NB4 (cell line): ENCODE measurements around the gene IL7R.
A peak's percentile ranks its signal among the peaks of the same experiment; 100 is the strongest.

Source experiments
- DNase-seq: peaks from one replicate; pipeline ENCODE4 v3.0.0; 2010; ENCODE audit warnings: low read depth
- H3K4me3 ChIP-seq: one replicate; pipeline ENCODE4 v1.5.1; 2011; ENCODE audit warnings: mild to moderate bottlenecking, low read depth, low read length, moderate library complexity
- MYC ChIP-seq: IDR thresholded peaks from 2 replicates; pipeline ENCODE4 v1.6.1; 2011; ENCODE audit warnings: low read depth, low read length
- POLR2A ChIP-seq: IDR thresholded peaks from 2 replicates; pipeline ENCODE4 v1.6.1; 2011; ENCODE audit warnings: mild to moderate bottlenecking; ENCODE audit not compliant: insufficient read length; ENCODE audit errors: extremely low read depth
- TF ChIP-seq, protein P1 (sequence below): IDR thresholded peaks from 2 replicates; pipeline ENCODE4 v1.6.1; 2011; ENCODE audit warnings: low read depth, low read length
- TF ChIP-seq, protein P2 (sequence below): IDR thresholded peaks from one replicate; pipeline ENCODE4 v1.5.1; 2012; ENCODE audit warnings: low read depth, low read length

The IL7R gene

DNA sequence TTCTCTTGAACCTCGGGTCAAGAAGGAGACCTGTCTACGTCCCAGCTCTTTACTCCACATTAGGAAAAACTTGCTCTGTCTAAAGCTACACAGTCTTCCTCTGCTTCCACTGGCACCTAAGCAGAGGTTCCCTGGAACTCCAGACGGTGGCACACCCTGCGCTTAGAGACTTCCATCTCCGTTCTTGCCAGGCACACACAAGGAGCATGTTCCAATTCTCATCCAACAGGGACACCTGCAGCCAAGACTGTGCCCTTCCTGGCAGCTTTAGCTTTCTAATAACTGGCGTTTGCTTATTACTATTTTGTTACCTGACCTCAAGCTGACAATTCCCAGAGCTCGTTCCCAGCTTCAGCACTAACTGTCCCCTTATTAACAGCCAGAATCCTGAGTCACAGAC is 65.8 kb downstream of the IL7R start:
- TF ChIP-seq, protein P1, sequence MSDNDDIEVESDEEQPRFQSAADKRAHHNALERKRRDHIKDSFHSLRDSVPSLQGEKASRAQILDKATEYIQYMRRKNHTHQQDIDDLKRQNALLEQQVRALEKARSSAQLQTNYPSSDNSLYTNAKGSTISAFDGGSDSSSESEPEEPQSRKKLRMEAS = no peak
- TF ChIP-seq MYC = no peak
- no peak for TF ChIP-seq POLR2A
- TF ChIP-seq, protein P2, sequence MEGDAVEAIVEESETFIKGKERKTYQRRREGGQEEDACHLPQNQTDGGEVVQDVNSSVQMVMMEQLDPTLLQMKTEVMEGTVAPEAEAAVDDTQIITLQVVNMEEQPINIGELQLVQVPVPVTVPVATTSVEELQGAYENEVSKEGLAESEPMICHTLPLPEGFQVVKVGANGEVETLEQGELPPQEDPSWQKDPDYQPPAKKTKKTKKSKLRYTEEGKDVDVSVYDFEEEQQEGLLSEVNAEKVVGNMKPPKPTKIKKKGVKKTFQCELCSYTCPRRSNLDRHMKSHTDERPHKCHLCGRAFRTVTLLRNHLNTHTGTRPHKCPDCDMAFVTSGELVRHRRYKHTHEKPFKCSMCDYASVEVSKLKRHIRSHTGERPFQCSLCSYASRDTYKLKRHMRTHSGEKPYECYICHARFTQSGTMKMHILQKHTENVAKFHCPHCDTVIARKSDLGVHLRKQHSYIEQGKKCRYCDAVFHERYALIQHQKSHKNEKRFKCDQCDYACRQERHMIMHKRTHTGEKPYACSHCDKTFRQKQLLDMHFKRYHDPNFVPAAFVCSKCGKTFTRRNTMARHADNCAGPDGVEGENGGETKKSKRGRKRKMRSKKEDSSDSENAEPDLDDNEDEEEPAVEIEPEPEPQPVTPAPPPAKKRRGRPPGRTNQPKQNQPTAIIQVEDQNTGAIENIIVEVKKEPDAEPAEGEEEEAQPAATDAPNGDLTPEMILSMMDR = no peak
- no peak overlapping the region for H3K4me3 ChIP-seq
- no peak for DNase-seq

DNA sequence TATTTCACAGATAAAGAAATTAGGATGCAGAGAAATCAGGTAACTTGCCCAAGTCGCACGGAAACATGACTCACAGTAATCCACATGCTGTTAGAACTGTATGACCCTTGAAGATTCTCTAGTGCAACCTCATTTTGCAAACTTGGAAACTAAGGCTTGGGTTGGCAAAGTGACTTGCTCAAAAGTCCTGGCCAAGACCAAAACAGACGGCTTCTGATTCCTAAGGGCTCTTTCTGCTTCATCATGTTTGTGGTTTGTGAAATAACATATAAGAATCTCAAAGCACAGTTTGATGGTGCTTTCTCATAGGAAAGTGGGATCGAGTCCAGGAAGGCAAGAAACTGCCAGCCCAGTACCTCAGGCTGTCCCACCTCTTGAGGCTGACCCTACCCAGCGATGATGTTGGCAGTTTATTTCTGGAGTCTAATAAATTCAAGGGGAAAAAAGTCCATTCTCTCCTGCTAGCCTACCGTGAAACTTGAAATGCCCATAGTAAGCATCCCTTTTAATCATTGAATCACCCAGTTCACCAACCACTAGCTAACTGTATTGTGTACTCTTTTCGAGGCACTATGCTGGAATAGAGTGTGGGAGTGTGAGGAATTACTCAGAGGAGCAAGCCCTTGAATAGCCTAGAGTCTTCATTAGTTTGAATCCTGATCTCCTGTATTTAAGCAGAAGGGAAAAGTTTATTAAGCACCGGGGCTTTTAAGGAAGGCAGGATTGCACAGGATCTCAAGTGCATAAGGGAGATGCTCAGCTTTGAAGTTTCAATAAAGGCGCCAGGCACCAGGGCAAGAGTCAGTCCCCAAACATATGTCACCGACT is 67.6 kb downstream of the IL7R start:
- DNase-seq = no peak
- TF ChIP-seq, protein P2 = no peak
- no peak for TF ChIP-seq POLR2A
- TF ChIP-seq, protein P1 = no peak
- no peak for TF ChIP-seq MYC
- no peak overlapping the region for H3K4me3 ChIP-seq

DNA sequence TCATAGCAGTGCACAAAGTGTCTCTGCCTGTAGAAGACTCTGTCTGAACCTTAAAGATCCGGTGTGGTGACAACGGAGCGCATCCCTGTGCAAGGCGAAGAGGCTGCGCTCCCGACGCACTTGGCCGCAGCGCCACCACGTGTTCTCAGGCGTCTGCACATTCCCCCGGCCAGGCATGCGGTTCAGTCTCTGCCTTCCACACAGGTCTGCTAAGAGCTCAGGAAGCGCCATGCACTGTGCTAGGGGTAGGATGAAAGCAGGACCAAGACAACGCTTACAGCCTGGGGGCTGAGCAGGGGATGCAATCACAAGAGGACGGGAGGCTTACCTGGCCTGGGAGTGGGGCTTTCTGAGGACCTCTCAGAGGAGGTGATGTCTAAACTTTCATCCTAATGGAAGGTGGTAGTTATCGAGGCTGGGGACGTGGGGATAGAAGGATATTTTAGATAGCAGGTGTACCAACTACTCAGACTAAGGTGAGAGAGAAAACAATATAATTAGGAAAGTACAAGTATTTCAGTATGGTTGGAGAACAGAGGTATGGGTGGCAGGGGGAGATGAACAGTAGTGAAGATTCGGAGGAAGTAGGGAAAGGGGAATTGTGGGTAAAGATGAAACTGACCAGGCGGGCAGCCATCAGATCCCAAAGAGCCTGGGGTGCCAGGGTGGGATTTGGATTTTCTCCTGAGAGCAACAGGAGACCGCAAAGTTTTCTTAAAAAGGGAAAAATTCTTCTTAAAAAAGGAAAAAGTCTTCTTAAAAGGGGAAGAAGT is 68.4 kb downstream of the IL7R start:
- no peak overlapping the region for H3K4me3 ChIP-seq
- DNase-seq = peak; percentile 64
- TF ChIP-seq, protein P2 = peak; percentile 54
- TF ChIP-seq MYC (no peak), POLR2A (no peak)
- TF ChIP-seq, protein P1 = peak; percentile 12; the same call in 1 of the 2 replicates

DNA sequence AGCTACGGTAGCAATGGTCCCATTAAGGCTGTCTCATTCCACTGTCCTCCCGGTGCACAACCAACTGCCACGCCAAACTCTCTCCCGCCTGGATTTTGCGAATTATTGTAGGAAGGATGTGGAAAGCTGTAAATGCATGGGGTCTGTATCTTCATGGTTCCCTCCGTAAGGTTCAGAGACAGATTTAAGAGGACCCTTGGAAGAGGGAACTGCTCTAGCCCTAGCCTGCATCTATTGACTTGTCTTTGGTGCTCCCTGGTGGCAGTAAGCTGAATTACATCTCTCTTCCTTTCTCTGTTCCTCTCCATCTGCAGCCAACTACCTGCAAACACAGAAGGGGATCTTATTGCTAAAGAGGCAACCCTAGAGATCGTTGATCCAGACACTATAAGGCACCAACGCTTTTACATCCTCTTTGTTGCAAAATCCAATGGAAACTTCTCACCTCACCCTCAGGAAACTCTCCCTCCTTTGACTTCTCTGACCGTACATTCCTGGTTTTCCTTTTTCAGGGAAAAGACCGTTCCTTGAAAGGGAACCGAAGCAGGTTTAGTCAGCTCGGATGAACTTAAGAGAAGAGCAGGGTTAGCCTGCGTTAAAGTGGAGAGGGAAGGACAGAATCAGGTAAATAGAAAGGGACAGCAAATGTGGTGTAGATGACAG is 69.8 kb downstream of the IL7R start:
- H3K4me3 ChIP-seq = no peak overlapping the region
- peak; percentile 13; the same call in 1 of the 2 replicates for TF ChIP-seq MYC
- TF ChIP-seq, protein P2 = peak; percentile 75
- TF ChIP-seq, protein P1 = no peak
- DNase-seq = peak; percentile 69
